Upper lobe of left lung (tissue), 4 donors: Measurements from ENCODE around the gene BABAM2.

ENCODE experiments used
- POLR2A ChIP-seq, 4 donors: fragments of 450-650 bp; IDR thresholded peaks; one replicate each; pipeline ENCODE4 v1.5.1; 2016 to 2017; ENCODE audit warnings: antibody characterized with exemption in 4 of 4, mild to moderate bottlenecking in 2 of 4
- POLR2AphosphoS5 ChIP-seq, 2 donors: sonication (generic); formaldehyde crosslinking; IDR thresholded peaks; one replicate each; pipeline ENCODE4 v1.5.1; 2017; ENCODE audit warnings: antibody characterized with exemption in 2 of 2

DNA sequence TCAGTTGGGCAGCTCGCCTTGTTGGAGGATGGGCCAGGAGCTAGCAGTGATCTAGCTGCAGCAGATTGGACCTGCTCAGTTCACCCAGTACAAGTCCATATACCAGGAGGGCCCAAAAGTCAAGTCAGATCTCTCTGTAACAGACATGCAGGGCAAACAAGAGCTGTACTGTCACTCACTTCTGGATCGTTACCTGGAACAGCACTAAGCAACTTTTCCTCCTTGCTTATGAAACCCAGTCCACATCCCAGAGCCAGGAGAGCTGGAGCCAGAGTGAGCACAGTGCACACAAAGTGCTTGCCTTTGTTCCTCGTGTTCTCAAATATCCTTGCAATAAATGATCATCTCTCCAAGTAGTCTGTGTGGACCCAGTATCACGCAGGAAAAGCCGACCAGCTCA lies 258.0 kb downstream of the BABAM2 start:
- TF ChIP-seq POLR2AphosphoS5 (IDR thresholded peaks at IDR 0.05) (no peak), POLR2A (IDR thresholded peaks at IDR 0.05) (no peak)
